Mesendoderm (in vitro differentiated cells): ENCODE results near the gene KIF16B.

Source experiments
- DNase-seq: peaks from one replicate; pipeline ENCODE4 v3.0.0; 2013
- H2AK5ac ChIP-seq: 2 replicates; pipeline ENCODE4 v1.6.1; 2013; ENCODE audit warnings: low read length, inconsistent platforms
- H2BK120ac ChIP-seq: 2 replicates; pipeline ENCODE4 v1.6.1; 2013; ENCODE audit warnings: low read depth, mild to moderate bottlenecking, low read length, moderate library complexity, mixed read lengths
- H2BK15ac ChIP-seq: replicated peaks from 2 replicates; pipeline ENCODE4 v1.6.1; 2013; ENCODE audit warnings: low read depth, mild to moderate bottlenecking, moderate library complexity
- H2BK5ac ChIP-seq: 2 replicates; pipeline ENCODE4 v1.6.1; 2013; ENCODE audit warnings: low read length, inconsistent platforms
- H3K18ac ChIP-seq: 2 replicates; pipeline ENCODE4 v1.6.1; 2013; ENCODE audit warnings: mild to moderate bottlenecking, low read length, mixed read lengths
- H3K23ac ChIP-seq: one replicate; pipeline ENCODE4 v1.6.1; 2013; ENCODE audit warnings: low read length
- H3K27ac ChIP-seq: 2 replicates; pipeline ENCODE4 v1.5.1; 2013; ENCODE audit warnings: low read depth, mild to moderate bottlenecking, inconsistent platforms, low read length, moderate library complexity
- H3K27me3 ChIP-seq: 2 replicates; pipeline ENCODE4 v1.6.1; 2013; ENCODE audit warnings: low read length, control low read depth, mild to moderate bottlenecking, inconsistent platforms; ENCODE audit not compliant: insufficient read depth, poor library complexity
- H3K36me3 ChIP-seq: 2 replicates; pipeline ENCODE4 v1.6.1; 2013; ENCODE audit warnings: low read length, inconsistent platforms; ENCODE audit not compliant: control insufficient read depth, insufficient read depth
- H3K4ac ChIP-seq: one replicate; pipeline ENCODE4 v1.6.1; 2013; ENCODE audit warnings: low read depth, mild to moderate bottlenecking, low read length, moderate library complexity
- H3K4me1 ChIP-seq: 2 replicates; pipeline ENCODE4 v1.6.1; 2013; ENCODE audit warnings: low read depth, low read length, inconsistent platforms; ENCODE audit not compliant: control insufficient read depth
- H3K4me2 ChIP-seq: 2 replicates; pipeline ENCODE4 v1.6.1; 2013; ENCODE audit warnings: low read length
- H3K4me3 ChIP-seq: 2 replicates; pipeline ENCODE4 v1.5.1; 2013; ENCODE audit warnings: mild to moderate bottlenecking, low read length
- H3K56ac ChIP-seq: one replicate; pipeline ENCODE4 v1.6.1; 2013; ENCODE audit warnings: low read length
- H3K79me1 ChIP-seq: 2 replicates; pipeline ENCODE4 v1.6.1; 2013; ENCODE audit warnings: low read length, inconsistent platforms
- H3K79me2 ChIP-seq: 2 replicates; pipeline ENCODE4 v1.6.1; 2013; ENCODE audit warnings: mild to moderate bottlenecking, low read length; ENCODE audit not compliant: control insufficient read depth, insufficient read depth
- H3K9ac ChIP-seq: 2 replicates; pipeline ENCODE4 v1.6.1; 2013; ENCODE audit warnings: low read length, inconsistent platforms
- H4K5ac ChIP-seq: one replicate; pipeline ENCODE4 v1.6.1; 2013; ENCODE audit warnings: low read length
- H4K8ac ChIP-seq: one replicate; pipeline ENCODE4 v1.6.1; 2013; ENCODE audit warnings: low read depth, mild to moderate bottlenecking, control low read depth, low read length, moderate library complexity
- WGBS: extraction: QIAGEN DNeasy Blood & Tissue Kit; methylation state at CpG from one replicate; pipeline ENCODE4 v1.1.7; 2013; ENCODE audit warnings: low lambda C conversion rate, missing lambda C conversion rate; ENCODE audit not compliant: insufficient coverage; ENCODE audit errors: extremely low coverage; 5-methylcytosine and 5-hydroxymethylcytosine counted together

The KIF16B gene

GRCh38 chr20:16317445-16318362, 255.5 kb downstream of the KIF16B start:
- no peak overlapping the region for H4K5ac ChIP-seq
- H3K4me1 ChIP-seq, result no peaks in the 10 kb centered on the region
- no peak overlapping the region for H3K18ac ChIP-seq
- no peaks in the 10 kb centered on the region for H3K36me3 ChIP-seq
- no peak overlapping the region for H3K56ac ChIP-seq
- no peak overlapping the region for H3K9ac ChIP-seq
- no peaks in the 10 kb centered on the region for H3K79me1 ChIP-seq
- H3K27me3 ChIP-seq, result no peaks in the 10 kb centered on the region
- H4K8ac ChIP-seq, result no peak overlapping the region
- no peak overlapping the region for H3K27ac ChIP-seq
- H2BK15ac ChIP-seq, result no peak overlapping the region
- H2BK5ac ChIP-seq, result no peak overlapping the region
- no peak overlapping the region for H3K23ac ChIP-seq
- no peak overlapping the region for H3K4me2 ChIP-seq
- no peak overlapping the region for H2BK120ac ChIP-seq
- DNase-seq, result no peak
- H3K4ac ChIP-seq, result no peak overlapping the region
- no CpG with 5 or more reads among the region's 14 CpGs for WGBS
- H2AK5ac ChIP-seq, result no peak overlapping the region
- no peak overlapping the region for H3K4me3 ChIP-seq
- no peaks in the 10 kb centered on the region for H3K79me2 ChIP-seq

GRCh38 chr20:16316513-16316912, 256.7 kb downstream of the KIF16B start:
- Histone ChIP-seq H2BK5ac (no peak overlapping the region), H3K18ac (no peak overlapping the region), H3K4ac (no peak overlapping the region), H4K5ac (no peak overlapping the region), H3K79me2 (no peaks in the 10 kb centered on the region), H2BK120ac (no peak overlapping the region), H3K27ac (no peak overlapping the region), H3K4me1 (no peaks in the 10 kb centered on the region), H4K8ac (no peak overlapping the region), H3K79me1 (no peaks in the 10 kb centered on the region), H3K23ac (no peak overlapping the region), H3K56ac (no peak overlapping the region), H2AK5ac (no peak overlapping the region), H3K4me2 (no peak overlapping the region), H3K4me3 (no peak overlapping the region), H3K36me3 (no peaks in the 10 kb centered on the region), H2BK15ac (no peak overlapping the region), H3K27me3 (no peaks in the 10 kb centered on the region), H3K9ac (no peak overlapping the region)
- no peak for DNase-seq
- no CpG with 5 or more reads among the region's 3 CpGs for WGBS

GRCh38 chr20:16314748-16315159, 258.5 kb downstream of the KIF16B start:
- Histone ChIP-seq H3K23ac (no peak overlapping the region), H3K27me3 (no peaks in the 10 kb centered on the region), H4K8ac (no peak overlapping the region), H3K56ac (no peak overlapping the region), H2AK5ac (no peak overlapping the region), H3K4ac (no peak overlapping the region), H3K36me3 (no peaks in the 10 kb centered on the region), H3K4me2 (no peak overlapping the region), H3K18ac (no peak overlapping the region), H3K79me2 (no peaks in the 10 kb centered on the region), H2BK5ac (no peak overlapping the region), H4K5ac (no peak overlapping the region), H2BK120ac (no peak overlapping the region), H3K9ac (no peak overlapping the region), H2BK15ac (no peak overlapping the region), H3K27ac (no peak overlapping the region), H3K4me1 (no peaks in the 10 kb centered on the region), H3K79me1 (no peaks in the 10 kb centered on the region), H3K4me3 (no peak overlapping the region)
- WGBS, result no CpG with 5 or more reads among the region's 8 CpGs
- DNase-seq, result no peak

- H3K27ac ChIP-seq, result no peak overlapping the region
- no CpG with 5 or more reads among the region's 3 CpGs for WGBS
- no peak overlapping the region for H3K56ac ChIP-seq
These were observed 258.9 kb downstream of the KIF16B start for GRCh38 chr20:16314320-16314719.

GRCh38 chr20:16313917-16314316, 259.3 kb downstream of the KIF16B start:
- Histone ChIP-seq H2BK15ac (no peak overlapping the region), H3K56ac (no peak overlapping the region), H3K4ac (no peak overlapping the region), H3K79me2 (no peaks in the 10 kb centered on the region), H3K18ac (no peak overlapping the region), H4K8ac (no peak overlapping the region), H4K5ac (no peak overlapping the region), H3K79me1 (no peaks in the 10 kb centered on the region), H3K4me2 (no peak overlapping the region), H2BK120ac (no peak overlapping the region), H3K27ac (no peak overlapping the region), H2AK5ac (no peak overlapping the region), H3K23ac (no peak overlapping the region), H3K4me1 (no peaks in the 10 kb centered on the region), H3K9ac (no peak overlapping the region), H3K27me3 (no peaks in the 10 kb centered on the region), H3K36me3 (no peaks in the 10 kb centered on the region), H3K4me3 (no peak overlapping the region), H2BK5ac (no peak overlapping the region)
- WGBS, result no CpG with 5 or more reads among the region's 4 CpGs
- DNase-seq, result no peak

More at GRCh38 chr20:16314320-16314719, 258.9 kb downstream of the KIF16B start:
- H3K4me2 ChIP-seq, result no peak overlapping the region
- no peak overlapping the region for H3K9ac ChIP-seq
- H4K8ac ChIP-seq, result no peak overlapping the region
- no peaks in the 10 kb centered on the region for H3K36me3 ChIP-seq
- no peak overlapping the region for H3K4ac ChIP-seq
- H2BK15ac ChIP-seq, result no peak overlapping the region
- no peak overlapping the region for H3K18ac ChIP-seq
- H3K23ac ChIP-seq, result no peak overlapping the region
- H2BK5ac ChIP-seq, result no peak overlapping the region
- no peak overlapping the region for H2AK5ac ChIP-seq
- H2BK120ac ChIP-seq, result no peak overlapping the region
- H4K5ac ChIP-seq, result no peak overlapping the region
- H3K4me1 ChIP-seq, result no peaks in the 10 kb centered on the region
- DNase-seq, result no peak
- no peaks in the 10 kb centered on the region for H3K79me2 ChIP-seq
- no peak overlapping the region for H3K4me3 ChIP-seq
- no peaks in the 10 kb centered on the region for H3K79me1 ChIP-seq
- H3K27me3 ChIP-seq, result no peaks in the 10 kb centered on the region

GRCh38 chr20:16312998-16313397, 260.2 kb downstream of the KIF16B start:
- Histone ChIP-seq H3K4ac (no peak overlapping the region), H4K5ac (no peak overlapping the region), H3K4me2 (no peak overlapping the region), H2BK5ac (no peak overlapping the region), H3K18ac (no peak overlapping the region), H2AK5ac (no peak overlapping the region), H3K36me3 (no peaks in the 10 kb centered on the region), H3K56ac (no peak overlapping the region), H2BK15ac (no peak overlapping the region), H3K27me3 (no peaks in the 10 kb centered on the region), H2BK120ac (no peak overlapping the region), H3K23ac (no peak overlapping the region), H3K79me2 (no peaks in the 10 kb centered on the region), H3K4me1 (no peaks in the 10 kb centered on the region), H4K8ac (no peak overlapping the region), H3K9ac (no peak overlapping the region), H3K79me1 (no peaks in the 10 kb centered on the region), H3K4me3 (no peak overlapping the region), H3K27ac (no peak overlapping the region)
- DNase-seq, result no peak
